Neural crest cell (in vitro differentiated cells): Measurements from ENCODE around the gene EDA. TPM values are rescaled to one million over a fixed set of nuclear protein-coding genes. Genes with fewer than 3 reads are reported as not detected.

ENCODE experiments used
- DNase-seq: peaks from one replicate; pipeline ENCODE4 v3.0.0; 2021; ENCODE audit warnings: low read depth, mixed read lengths, low spot score
- H3K27ac Mint-ChIP-seq: one replicate; pipeline ENCODE4 v1.8.0; 2021; ENCODE audit warnings: mild to moderate bottlenecking, mixed read lengths; ENCODE audit not compliant: unreplicated experiment
- H3K27me3 Mint-ChIP-seq: 2 replicates; pipeline ENCODE4 v1.8.0; 2021; ENCODE audit warnings: low read depth, mild to moderate bottlenecking, mixed read lengths
- H3K36me3 Mint-ChIP-seq: 2 replicates; pipeline ENCODE4 v1.8.0; 2021; ENCODE audit warnings: low read depth, mild to moderate bottlenecking, mixed read lengths
- H3K4me1 Mint-ChIP-seq: 2 replicates; pipeline ENCODE4 v1.8.0; 2021; ENCODE audit warnings: mixed read lengths
- H3K4me3 Mint-ChIP-seq: one replicate; pipeline ENCODE4 v1.8.0; 2021; ENCODE audit warnings: mild to moderate bottlenecking, mixed read lengths
- H3K9me3 Mint-ChIP-seq: 2 replicates; pipeline ENCODE4 v1.8.0; 2021; ENCODE audit warnings: mixed read lengths
- total RNA-seq: library from RNA; stranded (reverse); gene quantifications from 2 replicates; pipeline ENCODE4 v1.2.1, GENCODE V29; 2021
- TF ChIP-seq, protein P1 (sequence below): fragments of 200-600 bp; sonication (generic); conservative IDR thresholded peaks from 2 replicates; pipeline ENCODE4 v1.5.0; 2021; ENCODE audit warnings: antibody characterized with exemption, mild to moderate bottlenecking

Gene EDA
- total RNA-seq, 1 donor from 2014 or later: 2.5 TPM

- H3K4me1 Mint-ChIP-seq: no peaks in the 10 kb centered on the region
- H3K36me3 Mint-ChIP-seq: no peaks in the 10 kb centered on the region
- DNase-seq: no peak
- H3K27me3 Mint-ChIP-seq: peaks cover 3% of the 10 kb centered on the region
- H3K9me3 Mint-ChIP-seq: no peaks in the 10 kb centered on the region
- peak within 1 kb of the TSS; percentile 67 for H3K27ac Mint-ChIP-seq
- no peak within 1 kb of the TSS for H3K4me3 Mint-ChIP-seq
- TF ChIP-seq, protein P1, sequence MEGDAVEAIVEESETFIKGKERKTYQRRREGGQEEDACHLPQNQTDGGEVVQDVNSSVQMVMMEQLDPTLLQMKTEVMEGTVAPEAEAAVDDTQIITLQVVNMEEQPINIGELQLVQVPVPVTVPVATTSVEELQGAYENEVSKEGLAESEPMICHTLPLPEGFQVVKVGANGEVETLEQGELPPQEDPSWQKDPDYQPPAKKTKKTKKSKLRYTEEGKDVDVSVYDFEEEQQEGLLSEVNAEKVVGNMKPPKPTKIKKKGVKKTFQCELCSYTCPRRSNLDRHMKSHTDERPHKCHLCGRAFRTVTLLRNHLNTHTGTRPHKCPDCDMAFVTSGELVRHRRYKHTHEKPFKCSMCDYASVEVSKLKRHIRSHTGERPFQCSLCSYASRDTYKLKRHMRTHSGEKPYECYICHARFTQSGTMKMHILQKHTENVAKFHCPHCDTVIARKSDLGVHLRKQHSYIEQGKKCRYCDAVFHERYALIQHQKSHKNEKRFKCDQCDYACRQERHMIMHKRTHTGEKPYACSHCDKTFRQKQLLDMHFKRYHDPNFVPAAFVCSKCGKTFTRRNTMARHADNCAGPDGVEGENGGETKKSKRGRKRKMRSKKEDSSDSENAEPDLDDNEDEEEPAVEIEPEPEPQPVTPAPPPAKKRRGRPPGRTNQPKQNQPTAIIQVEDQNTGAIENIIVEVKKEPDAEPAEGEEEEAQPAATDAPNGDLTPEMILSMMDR: no peak
Measured at GRCh38 chrX:70049925-70050324, 434.0 kb downstream of the EDA start, which contains the start of gene AWAT2. Gene AWAT2, minus strand, starts transcription at chrX:70049938. Its CDS starts 6 bp downstream, at chrX:70049932.

GRCh38 chrX:70052895-70053615 is 437.1 kb downstream of the EDA start:
- no peak for DNase-seq
- H3K27ac Mint-ChIP-seq: no peak overlapping the region
- TF ChIP-seq, protein P1: no peak
- H3K4me3 Mint-ChIP-seq: no peak overlapping the region
- H3K36me3 Mint-ChIP-seq: no peaks in the 10 kb centered on the region
- peaks cover 2% of the 10 kb centered on the region for H3K27me3 Mint-ChIP-seq
- H3K9me3 Mint-ChIP-seq: no peaks in the 10 kb centered on the region
- H3K4me1 Mint-ChIP-seq: no peaks in the 10 kb centered on the region

GRCh38 chrX:70054391-70054790 is 438.5 kb downstream of the EDA start:
- TF ChIP-seq, protein P1: no peak
- Mint-ChIP-seq H3K27ac (no peak overlapping the region), H3K4me3 (no peak overlapping the region), H3K9me3 (no peaks in the 10 kb centered on the region), H3K4me1 (no peaks in the 10 kb centered on the region), H3K27me3 (no peaks in the 10 kb centered on the region), H3K36me3 (no peaks in the 10 kb centered on the region)
- DNase-seq: no peak

DNA sequence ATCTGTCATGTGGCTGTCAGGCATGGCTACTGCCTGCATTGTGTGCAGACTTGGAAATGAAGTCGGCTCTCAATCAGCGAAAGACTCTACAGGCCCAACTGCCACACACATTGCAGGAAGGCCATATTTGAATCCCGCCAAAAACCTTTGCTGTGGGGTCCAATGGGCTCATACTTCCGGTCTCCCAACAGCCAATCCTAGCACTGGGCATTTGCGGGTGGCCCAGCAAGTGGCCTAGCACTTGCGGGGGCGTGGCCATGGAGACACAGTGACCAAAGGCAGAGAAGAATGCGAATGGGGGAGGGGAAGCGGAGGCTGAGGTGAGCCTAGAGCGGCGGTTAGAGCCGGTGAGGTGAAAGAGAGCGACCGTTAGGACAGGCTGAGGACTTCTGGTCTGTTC is 446.2 kb downstream of the EDA start, which contains the start of gene OTUD6A:
OTUD6A (plus strand) TSS at position 382 of the 400 bp plus-strand sequence. CDS start 68 bp downstream, outside the sequence.
- no peak within 1 kb of the TSS for H3K27ac Mint-ChIP-seq
- H3K4me3 Mint-ChIP-seq: no peak within 1 kb of the TSS
- TF ChIP-seq, protein P1: no peak
- no peaks in the 10 kb centered on the region for H3K4me1 Mint-ChIP-seq
- no peak for DNase-seq
- H3K27me3 Mint-ChIP-seq: no peaks in the 10 kb centered on the region
- peaks cover 4% of the 10 kb centered on the region for H3K36me3 Mint-ChIP-seq
- H3K9me3 Mint-ChIP-seq: peaks cover 11% of the 10 kb centered on the region

DNA sequence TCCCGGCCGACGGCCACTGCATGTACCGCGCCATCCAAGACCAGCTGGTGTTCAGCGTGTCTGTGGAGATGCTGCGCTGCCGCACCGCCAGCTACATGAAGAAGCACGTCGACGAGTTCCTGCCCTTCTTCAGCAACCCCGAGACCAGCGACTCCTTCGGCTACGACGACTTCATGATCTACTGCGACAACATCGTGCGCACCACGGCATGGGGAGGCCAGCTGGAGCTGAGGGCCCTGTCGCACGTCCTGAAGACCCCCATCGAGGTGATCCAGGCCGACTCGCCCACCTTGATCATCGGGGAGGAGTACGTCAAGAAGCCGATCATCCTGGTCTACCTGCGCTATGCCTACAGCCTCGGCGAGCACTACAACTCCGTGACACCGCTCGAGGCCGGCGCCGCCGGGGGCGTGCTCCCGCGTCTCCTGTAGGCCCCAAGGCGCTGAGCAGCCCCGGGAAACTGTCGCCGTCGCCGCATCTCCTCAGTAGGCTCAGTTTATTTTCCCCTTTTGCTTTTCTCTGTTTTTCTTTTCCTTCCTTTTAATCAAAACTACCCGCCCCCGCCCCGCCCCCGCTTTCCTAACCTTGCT is 447.1 kb downstream of the EDA start:
- H3K27me3 Mint-ChIP-seq: no peaks in the 10 kb centered on the region
- DNase-seq: no peak
- H3K36me3 Mint-ChIP-seq: peaks cover 4% of the 10 kb centered on the region
- H3K27ac Mint-ChIP-seq: no peak overlapping the region
- no peaks in the 10 kb centered on the region for H3K4me1 Mint-ChIP-seq
- TF ChIP-seq, protein P1: no peak
- H3K9me3 Mint-ChIP-seq: peaks cover 11% of the 10 kb centered on the region
- no peak overlapping the region for H3K4me3 Mint-ChIP-seq
